ENCODE measurements around the gene MTCH1. TPM values are rescaled to one million over a fixed set of nuclear protein-coding genes. Genes with fewer than 3 reads are reported as not detected.

Gene MTCH1
- total RNA-seq, 1 experiment from 2014 or later = 78.2 TPM

GRCh38 chr6:36969240-36969691, 16.7 kb downstream of the MTCH1 start:
- peaks cover 50% of the 10 kb centered on the region for H3K36me3 Mint-ChIP-seq (ENCODE audit: insufficient read depth, unreplicated experiment)
- no peaks in the 10 kb centered on the region for H3K27me3 Mint-ChIP-seq (ENCODE audit: insufficient read depth, unreplicated experiment)
- H3K4me3 Mint-ChIP-seq (ENCODE audit: unreplicated experiment) = no peak overlapping the region
- H3K27ac Mint-ChIP-seq (ENCODE audit: low read depth, unreplicated experiment) = peak overlapping the region; percentile 23
- TF ChIP-seq CTCF (IDR thresholded peaks at IDR 0.05; ENCODE audit: unreplicated experiment) = no peak
- no peaks in the 10 kb centered on the region for H3K9me3 Mint-ChIP-seq (ENCODE audit: unreplicated experiment)
- ChIA-PET POLR2A (interaction anchor here (0.7 to 2.9 kb wide), 6 partner anchors 10 to 77 kb away, joined by 3 to 19 read pairs (median 4); partner anchors contain the start of gene MTCH1), CTCF (interaction anchor here (0.5 to 1.2 kb wide), 4 partner anchors 16 to 202 kb away, joined by 3 read pairs; no protein-coding TSS in a partner anchor)
- intact Hi-C loops (cut with micrococcal nuclease) = no loop called here
- no TSS peak for BruUV-seq (replicated peaks)
- DNase-seq (ENCODE audit: unreplicated experiment) = no peak
- peaks cover 18% of the 10 kb centered on the region for H3K4me1 Mint-ChIP-seq (ENCODE audit: insufficient read depth, unreplicated experiment)

GRCh38 chr6:36968266-36968977, 17.6 kb downstream of the MTCH1 start:
- no peaks in the 10 kb centered on the region for H3K9me3 Mint-ChIP-seq (ENCODE audit: unreplicated experiment)

GRCh38 chr6:36967757-36968156, 18.2 kb downstream of the MTCH1 start:
- DNase-seq (ENCODE audit: unreplicated experiment) = no peak
- peaks cover 36% of the 10 kb centered on the region for H3K36me3 Mint-ChIP-seq (ENCODE audit: insufficient read depth, unreplicated experiment)
- no peaks in the 10 kb centered on the region for H3K9me3 Mint-ChIP-seq (ENCODE audit: unreplicated experiment)
- no peak for TF ChIP-seq CTCF (IDR thresholded peaks at IDR 0.05; ENCODE audit: unreplicated experiment)
- peaks cover 28% of the 10 kb centered on the region for H3K4me1 Mint-ChIP-seq (ENCODE audit: insufficient read depth, unreplicated experiment)
- no TSS peak for BruUV-seq (replicated peaks)
- POLR2A ChIA-PET = interaction anchor here (0.6 to 2.9 kb wide), 2 partner anchors 18 to 53 kb away, joined by 3 to 19 read pairs; partner anchors contain the start of gene MTCH1
- intact Hi-C loops (cut with micrococcal nuclease) = no loop called here
- H3K27ac Mint-ChIP-seq (ENCODE audit: low read depth, unreplicated experiment) = no peak overlapping the region
- H3K27me3 Mint-ChIP-seq (ENCODE audit: insufficient read depth, unreplicated experiment) = no peaks in the 10 kb centered on the region
- no peak overlapping the region for H3K4me3 Mint-ChIP-seq (ENCODE audit: unreplicated experiment)
- CTCF ChIA-PET = interaction anchor here (0.6 to 1.2 kb wide), 2 partner anchors 36 to 230 kb away, joined by 3 read pairs; no protein-coding TSS in a partner anchor

More at GRCh38 chr6:36968266-36968977, 17.6 kb downstream of the MTCH1 start:
- ChIA-PET POLR2A (interaction anchor here (0.6 to 2.9 kb wide), 5 partner anchors 9 to 77 kb away, joined by 3 to 19 read pairs (median 3); partner anchors contain the start of gene MTCH1), CTCF (interaction anchor here (0.6 to 1.2 kb wide), 3 partner anchors 15 to 231 kb away, joined by 3 read pairs; no protein-coding TSS in a partner anchor)
- DNase-seq (ENCODE audit: unreplicated experiment) = peak; percentile 74
- TSS peak; percentile 86 for BruUV-seq (replicated peaks)
- no peak overlapping the region for H3K27ac Mint-ChIP-seq (ENCODE audit: low read depth, unreplicated experiment)
- intact Hi-C loops (cut with micrococcal nuclease) = no loop called here
- H3K27me3 Mint-ChIP-seq (ENCODE audit: insufficient read depth, unreplicated experiment) = no peaks in the 10 kb centered on the region
- peaks cover 42% of the 10 kb centered on the region for H3K36me3 Mint-ChIP-seq (ENCODE audit: insufficient read depth, unreplicated experiment)
- H3K4me3 Mint-ChIP-seq (ENCODE audit: unreplicated experiment) = no peak overlapping the region
- peaks cover 26% of the 10 kb centered on the region for H3K4me1 Mint-ChIP-seq (ENCODE audit: insufficient read depth, unreplicated experiment)
- no peak for TF ChIP-seq CTCF (IDR thresholded peaks at IDR 0.05; ENCODE audit: unreplicated experiment)

- Mint-ChIP-seq H3K9me3 (ENCODE audit: unreplicated experiment) (no peaks in the 10 kb centered on the region), H3K27me3 (ENCODE audit: insufficient read depth, unreplicated experiment) (no peaks in the 10 kb centered on the region), H3K36me3 (ENCODE audit: insufficient read depth, unreplicated experiment) (peaks cover 33% of the 10 kb centered on the region), H3K4me3 (ENCODE audit: unreplicated experiment) (no peak overlapping the region), H3K4me1 (ENCODE audit: insufficient read depth, unreplicated experiment) (peaks cover 28% of the 10 kb centered on the region), H3K27ac (ENCODE audit: low read depth, unreplicated experiment) (no peak overlapping the region)
- no peak for TF ChIP-seq CTCF (IDR thresholded peaks at IDR 0.05; ENCODE audit: unreplicated experiment)
- no TSS peak for BruUV-seq (replicated peaks)
- CTCF ChIA-PET = interaction anchor here (1.2 kb wide), 1 partner anchor 35 kb away, joined by 3 read pairs; no protein-coding TSS in a partner anchor
- POLR2A ChIA-PET = interaction anchor here (1.9 to 2.9 kb wide), 2 partner anchors 19 to 82 kb away, joined by 5 to 19 read pairs; partner anchors contain the start of genes C6orf89 and MTCH1
- DNase-seq (ENCODE audit: unreplicated experiment) = no peak
- intact Hi-C loops (cut with micrococcal nuclease) = no loop called here
These were observed 18.7 kb downstream of the MTCH1 start for GRCh38 chr6:36967301-36967700.

Data from MCF 10A (cell line).